ENCODE data around the gene SKI.

SKI gene

DNA sequence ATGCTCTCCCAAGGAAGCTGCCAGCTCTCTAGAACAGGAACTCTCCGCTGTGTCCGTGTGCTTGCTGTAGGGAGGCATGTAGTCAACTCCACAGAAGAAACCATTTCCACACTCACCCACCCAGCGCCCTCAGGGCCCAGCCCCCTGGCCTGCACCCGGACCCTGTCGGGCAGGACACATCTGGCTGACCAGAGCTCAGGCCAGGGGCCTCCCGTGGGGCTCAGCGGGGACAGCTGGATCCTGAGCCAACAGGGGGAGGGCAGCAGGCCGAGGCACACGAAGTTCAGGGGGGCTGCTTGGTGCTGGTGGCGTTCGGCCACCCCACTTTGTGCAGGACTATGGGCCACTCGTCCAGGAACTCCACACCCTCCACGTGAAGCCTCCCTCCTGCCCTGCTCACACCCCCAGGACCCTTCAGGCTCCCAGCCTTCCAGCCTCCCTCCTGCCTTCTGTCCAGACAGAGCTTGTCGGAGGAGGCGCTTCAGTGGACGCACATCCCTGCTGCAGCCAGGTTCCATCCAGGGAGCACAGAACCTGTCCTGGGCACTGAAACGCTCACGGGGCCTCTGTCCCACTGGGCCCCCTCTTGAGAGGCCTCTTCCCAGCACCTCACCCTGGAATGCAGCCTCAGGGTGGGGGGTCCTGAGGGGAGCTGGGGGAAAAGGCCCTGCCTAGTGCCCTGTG lies 18.6 kb upstream of the SKI start:
- no peak for DNase-seq (ENCODE audit: low spot score)

DNA sequence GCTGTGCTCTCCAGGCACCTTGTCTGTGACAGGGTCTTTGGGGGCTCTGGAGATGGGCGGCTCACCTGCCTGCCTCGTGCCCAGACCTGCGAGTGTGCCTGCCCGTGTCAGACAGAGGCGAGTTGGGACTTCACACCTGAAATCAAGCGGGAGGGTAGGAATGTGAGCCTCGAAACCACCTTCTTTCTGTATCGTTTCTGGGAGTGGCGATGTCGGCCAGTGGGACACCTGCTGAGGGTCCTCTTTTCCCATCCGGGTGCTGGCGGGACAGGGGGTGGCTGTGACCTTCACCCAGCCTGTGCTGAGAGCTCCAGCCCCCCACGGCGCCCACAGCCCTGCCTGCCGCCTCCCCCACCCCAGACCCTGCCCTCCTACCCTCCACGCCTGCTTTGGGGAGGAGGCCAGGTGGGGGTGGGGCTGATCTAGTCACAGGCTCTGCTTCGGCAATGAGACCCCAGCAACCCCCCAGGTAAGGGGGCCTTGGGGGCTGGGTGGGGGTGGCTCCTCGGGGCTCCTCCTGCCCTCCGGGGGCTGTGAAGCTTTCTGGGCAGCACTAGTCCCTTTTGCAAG lies 17.9 kb upstream of the SKI start:
- DNase-seq (ENCODE audit: low spot score): no peak

DNA sequence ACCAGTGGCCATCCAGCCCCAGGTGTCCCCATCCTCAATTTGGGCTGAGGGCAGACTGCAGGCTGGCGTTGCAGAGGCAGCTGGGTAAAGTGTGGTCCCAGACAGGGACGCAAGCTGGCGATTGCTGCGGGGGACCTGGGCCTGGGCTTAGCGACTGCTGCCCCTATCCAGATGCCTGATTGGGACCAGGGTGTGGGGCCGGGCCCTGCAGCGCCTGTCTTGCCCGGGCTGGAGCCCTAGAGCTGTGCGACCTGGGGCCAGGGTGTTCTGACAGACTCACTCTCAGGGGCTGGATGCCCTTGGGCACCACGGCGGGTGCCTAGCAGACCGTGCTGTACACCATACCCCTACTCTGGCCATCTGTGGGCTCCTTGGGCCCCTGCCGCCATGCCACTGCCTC lies 17.3 kb upstream of the SKI start:
- DNase-seq (ENCODE audit: low spot score): no peak

DNA sequence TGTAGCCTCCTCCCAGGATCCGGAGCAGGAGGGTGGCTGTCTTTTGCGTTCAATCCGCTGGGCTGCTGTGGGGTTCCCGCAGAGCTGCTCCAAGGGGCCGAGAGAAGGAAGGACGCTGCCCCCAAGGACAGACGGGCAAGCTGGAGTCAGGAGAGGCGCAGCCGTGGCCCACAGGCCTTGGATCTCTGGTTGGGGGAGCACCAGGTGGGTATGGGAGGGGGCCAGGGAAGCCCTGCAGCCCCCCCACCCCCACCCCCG lies 15.9 kb upstream of the SKI start:
- no peak for DNase-seq (ENCODE audit: low spot score)

DNA sequence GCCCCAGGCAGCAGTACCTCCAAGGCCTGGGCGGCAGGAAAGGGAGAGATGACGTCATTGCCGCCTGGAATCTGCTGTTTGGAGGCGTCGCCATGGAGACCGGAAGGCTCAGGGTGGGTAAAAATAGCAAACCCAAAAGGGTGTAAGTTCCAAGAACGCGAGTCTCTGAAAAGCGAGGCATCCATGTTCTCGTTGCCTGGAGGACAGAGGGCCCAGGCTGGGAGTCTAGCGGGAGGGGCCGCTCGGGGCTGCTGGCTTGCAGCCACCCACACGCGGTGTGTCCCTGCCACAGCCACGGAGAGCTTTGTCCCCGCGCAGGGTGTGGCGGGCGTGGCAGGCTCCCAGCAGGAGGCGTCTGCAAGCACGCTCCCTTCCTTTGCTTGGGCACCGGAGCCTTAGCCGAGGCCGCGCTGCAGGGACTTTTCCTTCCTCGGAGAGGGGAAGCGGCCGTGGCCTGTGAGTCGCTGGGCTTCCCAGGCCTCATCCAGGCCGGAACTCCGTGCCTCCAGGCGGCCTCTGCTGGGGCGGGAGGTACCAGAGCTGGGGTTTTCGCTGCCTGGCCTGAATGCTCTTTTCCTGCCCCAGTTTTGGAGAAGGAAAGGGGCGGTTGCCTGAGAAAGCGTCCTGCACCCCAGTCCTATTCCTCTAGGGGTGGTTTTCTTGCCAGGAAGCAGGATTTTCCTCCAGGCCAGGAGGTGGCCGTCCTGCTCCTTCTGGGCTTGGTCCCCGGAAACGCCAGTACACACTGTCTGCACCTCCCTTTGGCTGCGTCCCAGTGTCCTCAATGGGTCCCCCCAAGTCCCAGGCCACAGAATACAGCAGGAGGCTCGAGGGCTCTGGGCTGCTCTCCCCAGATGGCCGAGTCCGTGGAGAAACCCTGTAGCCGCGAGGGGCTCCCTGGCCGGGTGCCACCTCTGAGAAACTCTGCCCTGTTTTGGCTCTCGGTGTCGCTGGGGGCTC lies 15.3 kb upstream of the SKI start:
- DNase-seq (ENCODE audit: low spot score): peak; percentile 60

DNA sequence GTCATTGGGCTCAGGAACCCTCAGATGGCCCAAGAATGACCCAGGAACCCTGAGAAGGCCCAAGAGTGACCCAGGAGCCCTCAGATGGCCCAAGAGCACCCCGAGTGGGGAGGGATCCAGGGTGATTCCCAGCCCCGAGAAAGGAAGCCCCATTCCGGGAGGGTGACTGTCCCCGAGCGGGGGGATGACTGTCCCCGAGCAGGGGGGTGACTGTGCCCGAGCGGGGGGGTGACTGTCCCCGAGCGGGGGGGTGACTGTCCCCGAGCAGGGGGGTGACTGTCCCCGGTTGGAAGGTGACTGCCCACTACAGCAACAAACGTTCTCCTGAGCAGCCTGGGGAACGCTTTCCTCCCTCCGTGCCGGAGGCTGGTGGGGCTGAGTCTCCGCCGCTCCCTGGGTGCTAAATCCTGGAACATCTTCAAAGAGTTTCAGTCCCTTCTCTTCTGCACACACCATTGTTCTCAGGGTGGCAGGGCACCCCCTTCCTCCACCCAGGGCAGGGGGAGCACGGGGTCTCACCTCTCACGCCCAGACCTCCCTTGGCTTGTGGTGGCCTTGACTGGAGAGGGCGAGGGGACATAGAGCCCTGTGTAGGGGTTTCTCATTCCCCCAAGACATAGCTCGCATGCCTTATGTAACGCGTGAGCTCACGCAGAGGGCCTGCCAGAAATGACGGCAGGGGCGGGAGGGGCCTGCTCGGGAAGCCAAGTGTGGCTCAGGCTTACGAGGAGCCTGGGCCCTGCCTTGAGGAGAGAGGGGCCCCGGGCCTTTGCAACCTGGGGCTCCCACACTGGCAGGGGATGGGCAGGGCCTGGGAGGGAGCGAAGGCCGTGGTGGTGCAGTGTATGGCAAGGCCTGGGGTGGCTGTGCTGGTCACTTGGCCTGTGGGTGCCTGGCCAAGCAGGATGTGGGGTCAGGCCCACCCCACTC lies 14.3 kb upstream of the SKI start:
- DNase-seq (ENCODE audit: low spot score): no peak

DNA sequence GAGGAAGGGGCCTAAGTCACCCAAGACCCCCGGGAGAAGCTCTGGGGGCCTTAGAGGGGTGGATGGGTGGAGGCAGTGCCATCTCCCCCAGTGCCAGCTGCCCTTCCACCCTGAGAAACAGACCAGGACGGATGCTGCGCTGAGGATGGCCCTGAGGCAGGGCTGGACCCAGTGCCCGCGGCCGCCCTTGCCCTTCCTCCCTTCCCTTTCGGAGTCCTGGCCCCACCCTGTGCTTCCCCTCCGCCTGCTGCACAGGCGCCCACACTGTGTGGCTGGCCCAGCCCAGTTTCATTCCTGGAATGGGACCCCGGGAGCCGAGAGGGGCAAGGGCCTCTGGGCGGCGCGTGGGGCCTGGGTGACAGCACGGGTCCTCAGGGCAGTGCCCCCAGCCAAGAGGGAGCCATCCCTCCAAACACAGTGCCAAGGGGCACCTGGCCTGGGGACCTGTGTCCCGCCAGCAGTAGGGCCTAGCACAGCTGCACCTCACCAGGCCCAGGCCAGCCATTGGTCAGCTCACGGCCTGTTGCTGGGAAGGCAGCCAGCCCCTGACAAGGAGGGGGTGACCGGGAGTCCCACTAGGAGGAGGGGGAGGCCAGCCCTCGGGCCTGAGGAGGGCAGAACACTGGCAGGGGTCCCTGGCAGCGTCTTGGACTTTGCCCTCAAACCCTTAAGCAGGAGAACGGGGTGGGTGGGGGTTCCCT lies 13.4 kb upstream of the SKI start:
- DNase-seq (ENCODE audit: low spot score): no peak

DNA sequence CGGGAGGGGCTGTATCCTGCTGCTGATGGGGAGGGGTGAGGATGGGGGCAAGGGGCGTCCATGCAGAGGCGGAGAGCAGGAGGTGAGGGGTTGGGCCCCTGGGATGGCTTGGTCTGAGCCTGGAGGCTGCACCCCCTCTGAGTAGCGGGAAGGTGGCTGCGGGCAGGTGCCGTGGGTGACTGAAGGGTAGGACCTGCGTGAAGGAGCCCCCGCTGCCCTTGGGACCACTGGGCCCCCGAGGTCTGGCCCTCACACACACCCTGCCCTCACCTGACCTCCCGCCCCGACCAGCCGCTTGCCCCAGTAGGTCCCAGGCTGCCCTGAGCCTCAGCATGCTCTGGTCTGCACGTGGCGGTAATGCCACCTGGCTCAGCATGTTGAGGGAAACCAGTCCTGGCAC lies 12.8 kb upstream of the SKI start:
- no peak for DNase-seq (ENCODE audit: low spot score)

DNA sequence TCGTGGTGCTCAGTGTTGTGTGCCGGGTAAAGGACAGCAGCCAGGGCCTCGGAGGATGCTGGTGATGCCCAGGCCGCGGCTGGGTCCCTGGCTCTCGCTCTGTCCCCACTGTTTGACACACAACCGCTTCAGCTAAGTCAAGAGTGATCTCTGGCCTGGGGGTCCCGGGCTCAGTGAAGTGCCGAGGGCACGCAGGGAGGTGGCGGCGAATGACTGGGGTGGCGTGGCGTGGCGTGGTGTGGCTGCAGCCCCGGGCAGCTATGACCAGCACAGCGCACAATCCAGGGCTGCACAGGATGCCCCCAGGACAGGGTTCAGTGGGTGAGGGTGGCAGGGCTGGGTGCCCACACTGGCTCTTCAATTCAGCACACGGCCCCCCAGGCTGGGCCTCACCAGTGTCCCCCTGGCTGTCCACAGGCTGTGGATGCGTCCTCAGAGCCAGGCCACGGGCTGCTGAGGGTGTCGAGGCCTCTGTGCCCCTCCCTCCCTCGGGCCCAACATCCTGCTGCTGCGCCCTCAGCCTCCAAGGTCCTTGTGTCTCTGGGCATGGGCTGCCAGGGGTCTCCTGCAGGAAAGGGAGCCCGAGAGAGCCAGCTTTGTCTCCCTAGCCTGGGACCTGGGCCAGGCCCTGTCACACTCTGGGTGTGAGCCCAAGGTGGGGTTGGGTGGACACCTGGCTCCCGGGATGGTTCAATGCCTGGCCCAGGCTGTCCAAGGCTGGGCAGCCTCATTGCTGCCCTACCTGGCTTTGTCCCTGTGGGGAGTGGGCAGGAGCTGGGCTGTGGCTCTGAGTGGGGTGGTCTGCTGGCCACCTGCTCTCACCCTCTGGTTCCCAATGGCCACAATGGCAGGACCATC lies 12.0 kb upstream of the SKI start:
- no peak for DNase-seq (ENCODE audit: low spot score)

DNA sequence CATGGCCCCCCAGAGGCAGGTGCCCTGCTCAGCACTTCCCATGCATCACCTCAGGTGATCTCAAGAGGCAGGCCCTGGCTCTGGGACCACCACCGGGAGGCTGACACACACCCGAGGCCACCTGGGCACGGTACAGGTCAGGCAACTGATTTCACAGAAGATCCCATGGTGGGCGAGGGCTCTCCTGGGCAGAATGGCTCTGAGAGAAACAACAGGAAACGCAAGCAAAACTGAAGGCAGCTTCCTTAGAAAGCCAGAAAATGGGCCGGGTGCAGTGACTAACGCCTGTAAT lies 11.4 kb upstream of the SKI start:
- no peak for DNase-seq (ENCODE audit: low spot score)

DNA sequence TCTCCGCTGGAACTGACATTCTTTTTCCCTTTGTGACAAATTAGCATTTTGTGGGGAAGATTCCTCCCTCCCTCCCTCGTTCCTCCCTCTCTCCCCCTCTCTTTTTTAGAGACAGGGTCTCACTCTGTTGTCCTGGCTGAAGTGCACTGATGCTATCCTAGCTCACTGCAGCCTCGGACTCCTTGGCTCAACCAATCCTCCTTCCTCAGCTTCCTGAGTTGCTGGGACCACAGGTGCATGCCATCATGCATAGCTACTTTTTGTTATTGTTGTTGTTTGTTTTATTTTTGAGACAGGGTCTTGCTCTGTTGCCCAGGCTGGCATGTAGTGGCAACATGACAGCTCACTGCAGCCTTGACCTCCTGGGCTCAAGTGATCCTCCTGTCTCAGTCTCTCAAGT lies 6.8 kb upstream of the SKI start:
- no peak for DNase-seq (ENCODE audit: low spot score)

DNA sequence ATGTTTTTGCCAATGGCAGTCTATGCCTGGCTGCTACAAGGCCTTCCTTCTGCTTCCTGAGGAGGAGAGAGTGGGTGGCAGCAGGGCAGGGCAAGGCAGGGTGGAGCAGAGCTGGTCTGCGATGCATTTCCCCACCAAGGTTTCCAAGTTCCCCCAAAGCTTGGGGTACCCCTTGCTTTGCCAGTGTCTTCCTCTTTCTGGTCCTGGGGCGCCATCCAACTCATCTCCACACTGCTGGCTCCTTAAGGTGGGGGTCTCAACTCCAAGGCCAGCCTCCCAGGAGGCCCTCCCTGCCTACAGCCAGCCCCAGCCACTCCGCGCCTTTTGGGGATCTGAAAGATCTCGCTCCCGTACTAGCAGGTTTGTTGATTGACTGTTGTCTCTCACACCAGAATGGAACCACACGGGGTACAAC lies 3.9 kb upstream of the SKI start:
- DNase-seq (ENCODE audit: low spot score): no peak

DNA sequence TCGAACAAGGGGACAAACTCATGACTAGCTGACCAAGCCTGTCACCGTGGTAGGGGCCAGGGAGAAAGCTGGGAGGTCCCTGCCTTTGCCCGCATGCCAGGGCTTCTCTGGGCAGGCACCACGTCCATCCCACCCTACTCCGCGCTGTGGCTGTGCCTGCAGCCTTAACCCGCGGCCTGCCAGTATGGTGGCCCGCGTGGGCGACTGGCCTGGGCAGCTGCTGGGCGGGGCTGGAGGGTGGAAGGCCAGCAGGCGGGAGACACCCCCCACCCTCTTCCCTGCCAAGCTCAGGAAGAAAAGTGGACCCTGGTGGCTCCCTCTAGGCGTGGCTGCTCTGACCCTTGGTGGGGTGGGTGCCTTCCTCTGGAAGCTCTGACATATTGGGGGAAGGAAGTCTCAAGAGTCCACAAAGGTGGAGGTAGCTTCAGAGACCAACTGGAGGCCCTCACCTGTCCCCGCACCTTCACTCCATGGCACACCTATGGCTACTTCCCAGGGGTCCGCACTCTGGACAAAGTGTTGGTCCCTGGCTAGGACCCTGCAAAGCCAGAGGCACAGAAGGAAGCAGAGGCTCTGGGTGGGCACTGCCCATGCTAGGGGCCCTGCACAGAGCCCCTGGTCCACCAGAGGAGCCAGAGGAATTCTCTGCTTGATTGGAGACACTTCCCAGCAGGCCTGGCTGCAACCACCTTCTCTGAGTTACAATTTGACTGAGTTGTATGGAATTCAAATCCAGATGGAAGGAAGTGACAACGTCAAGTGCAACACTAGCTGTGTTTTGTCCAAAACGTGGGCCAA lies 3.3 kb upstream of the SKI start:
- DNase-seq (ENCODE audit: low spot score): no peak

DNA sequence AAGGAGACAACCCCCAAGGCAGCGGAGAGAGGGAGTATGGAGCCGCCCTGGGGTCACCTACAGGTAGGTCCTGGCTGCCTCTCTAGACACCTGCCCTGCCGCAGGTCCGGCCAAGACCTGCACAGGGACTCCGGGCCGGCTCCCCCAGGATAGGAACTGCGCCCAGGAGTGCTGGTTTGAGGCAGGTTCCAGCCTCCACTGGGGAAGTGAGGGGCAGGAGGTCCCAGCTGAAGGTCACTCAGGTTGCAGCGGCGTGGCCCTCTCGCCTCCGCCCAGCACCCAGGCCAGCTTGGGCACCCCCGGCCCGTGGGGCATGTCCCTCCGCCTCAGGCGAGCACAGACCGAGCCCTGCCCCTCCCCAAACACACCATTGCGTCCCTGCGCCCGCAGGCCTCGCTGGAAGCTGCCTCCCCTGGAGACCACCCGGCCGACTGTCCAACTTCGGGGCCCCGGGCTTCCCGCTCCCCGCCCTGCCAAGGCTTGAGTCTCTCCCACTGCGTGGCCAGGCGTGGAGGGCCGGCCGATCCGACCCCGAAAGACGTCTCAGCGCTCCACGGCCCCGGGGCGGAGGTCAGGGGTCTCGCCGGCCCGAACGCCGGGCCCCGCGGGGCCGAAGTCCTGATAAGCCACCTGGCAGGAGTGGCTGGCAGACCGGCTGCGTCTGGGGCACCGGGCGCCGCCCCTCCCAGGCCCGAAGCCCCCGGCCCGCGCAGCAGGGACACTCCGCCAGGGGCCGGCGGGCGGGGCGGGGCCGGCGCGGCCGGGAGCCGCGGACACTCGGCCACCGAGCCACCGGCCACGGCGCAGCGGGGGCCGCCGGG lies 1.4 kb upstream of the SKI start:
- DNase-seq (ENCODE audit: low spot score): no peak

DNA sequence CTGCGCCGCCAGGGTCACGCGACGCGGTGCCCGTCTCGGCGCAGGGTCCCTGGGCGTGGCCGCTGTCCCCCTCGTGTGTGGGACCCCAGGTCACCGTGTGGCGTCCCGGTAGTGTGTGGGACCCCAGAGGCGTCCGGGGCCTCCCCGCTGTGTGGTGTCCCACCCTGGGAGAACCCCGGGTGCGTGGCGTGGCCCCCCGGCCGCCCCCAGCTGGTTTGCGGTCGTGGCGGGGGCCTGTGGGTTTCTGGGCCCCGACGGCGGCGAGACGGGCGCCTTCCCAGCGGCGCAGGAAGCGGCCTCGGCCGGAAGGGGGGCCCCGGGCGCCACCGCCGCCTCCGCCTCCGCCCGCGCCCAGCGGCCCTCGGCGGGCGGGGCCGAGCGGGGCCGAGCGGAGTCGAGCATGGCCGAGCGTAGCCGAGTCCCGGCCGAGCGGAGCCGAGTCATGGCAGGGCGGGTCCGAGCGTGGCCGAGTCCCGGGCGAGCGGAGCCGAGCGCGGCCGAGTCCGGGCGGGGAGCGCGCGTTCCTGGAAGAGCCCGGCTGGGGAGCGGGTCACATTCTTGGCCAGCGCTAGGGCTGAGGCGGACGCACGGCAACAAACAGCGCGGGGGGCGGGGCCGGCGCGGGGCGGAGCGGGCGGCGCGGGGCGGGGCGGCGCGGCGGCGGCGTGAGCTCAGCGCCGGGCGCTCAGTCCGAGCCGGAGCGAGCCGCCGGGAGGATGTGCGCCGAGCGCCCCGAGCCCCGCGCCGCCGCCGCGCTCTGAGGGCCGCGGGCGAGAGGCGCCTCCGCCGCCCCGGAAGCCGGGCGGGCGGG lies 568 bp upstream of the SKI start:
- peak; percentile 96 for DNase-seq (ENCODE audit: low spot score)

DNA sequence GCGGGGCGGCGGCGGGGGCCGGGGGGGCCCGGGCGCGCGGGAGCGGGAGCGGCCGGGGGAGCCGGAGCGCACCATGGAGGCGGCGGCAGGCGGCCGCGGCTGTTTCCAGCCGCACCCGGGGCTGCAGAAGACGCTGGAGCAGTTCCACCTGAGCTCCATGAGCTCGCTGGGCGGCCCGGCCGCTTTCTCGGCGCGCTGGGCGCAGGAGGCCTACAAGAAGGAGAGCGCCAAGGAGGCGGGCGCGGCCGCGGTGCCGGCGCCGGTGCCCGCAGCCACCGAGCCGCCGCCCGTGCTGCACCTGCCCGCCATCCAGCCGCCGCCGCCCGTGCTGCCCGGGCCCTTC lies 546 bp downstream of the SKI start:
- no peak for DNase-seq (ENCODE audit: low spot score)

DNA sequence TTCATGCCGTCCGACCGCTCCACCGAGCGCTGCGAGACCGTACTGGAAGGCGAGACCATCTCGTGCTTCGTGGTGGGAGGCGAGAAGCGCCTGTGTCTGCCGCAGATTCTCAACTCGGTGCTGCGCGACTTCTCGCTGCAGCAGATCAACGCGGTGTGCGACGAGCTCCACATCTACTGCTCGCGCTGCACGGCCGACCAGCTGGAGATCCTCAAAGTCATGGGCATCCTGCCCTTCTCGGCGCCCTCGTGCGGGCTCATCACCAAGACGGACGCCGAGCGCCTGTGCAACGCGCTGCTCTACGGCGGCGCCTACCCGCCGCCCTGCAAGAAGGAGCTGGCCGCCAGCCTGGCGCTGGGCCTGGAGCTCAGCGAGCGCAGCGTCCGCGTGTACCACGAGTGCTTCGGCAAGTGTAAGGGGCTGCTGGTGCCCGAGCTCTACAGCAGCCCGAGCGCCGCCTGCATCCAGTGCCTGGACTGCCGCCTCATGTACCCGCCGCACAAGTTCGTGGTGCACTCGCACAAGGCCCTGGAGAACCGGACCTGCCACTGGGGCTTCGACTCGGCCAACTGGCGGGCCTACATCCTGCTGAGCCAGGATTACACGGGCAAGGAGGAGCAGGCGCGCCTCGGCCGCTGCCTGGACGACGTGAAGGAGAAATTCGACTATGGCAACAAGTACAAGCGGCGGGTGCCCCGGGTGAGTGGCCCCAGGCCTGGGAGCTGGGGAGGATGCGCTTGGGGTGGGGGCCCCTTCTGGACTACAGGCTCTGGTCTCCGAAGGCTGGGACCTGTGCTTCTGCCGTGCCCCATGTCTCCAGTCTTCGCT lies 1.1 kb downstream of the SKI start:
- DNase-seq (ENCODE audit: low spot score): peak; percentile 55
